Cardiac septum (tissue), 1 donor: ENCODE data around the gene SEC61G. TPM values are rescaled to one million over a fixed set of nuclear protein-coding genes. Genes with fewer than 3 reads are reported as not detected.

ENCODE experiments used
- total RNA-seq: library from RNA; stranded (reverse); fragmentation: NEBNext Ultra II Directional; extraction: Animal tissue kit (Norgen Biotek cat#: 25700); gene quantifications from one replicate; pipeline ENCODE4 v1.2.1, GENCODE V29; 2021
- donor health status: DM: no; HTN: no; CAD: no.

The SEC61G gene
- total RNA-seq, 1 donor from 2014 or later = 102 TPM

Other genes with a start within 250 kb of the SEC61G start
- not detected for gene VSTM2A, start 216.8 kb downstream of the SEC61G start, total RNA-seq